ENCODE results near the gene MTHFD1. TPM values are rescaled to one million over a fixed set of nuclear protein-coding genes. Genes with fewer than 3 reads are reported as not detected.
"Not testable (repeated sequence)": the region's sequence is repeated elsewhere in the genome, so short reads cannot be mapped to it uniquely, and the experiment has no call there.

MTHFD1 gene
- polyA plus RNA-seq, 1 of the 3 experiments (the other 2 are of a cell fraction) = 31.0 TPM

- Histone ChIP-seq H3K27ac (ENCODE audit: low read depth in 2 of 2, low read length in 1 of 2) (no peak overlapping the region), H3K9ac (no peak overlapping the region), H3K4me3 (ENCODE audit: low read depth in 2 of 2, low read length in 1 of 2) (no peak overlapping the region), H3F3A (replicated peaks; ENCODE audit: insufficient read depth) (no peaks in the 10 kb centered on the region), H3K27me3 (ENCODE audit: insufficient read depth) (no peaks in the 10 kb centered on the region), H3K9me2 (no peaks in the 10 kb centered on the region), H4K20me1 (ENCODE audit: insufficient read depth) (no peaks in the 10 kb centered on the region), H3K36me3 (replicated peaks in 1 of 2; ENCODE audit: control insufficient read depth in 1 of 2, insufficient read depth in 2 of 2, low read length in 1 of 2) (peaks cover 3 to 7% of the 10 kb centered on the region in 2 experiments), H2AFZ (ENCODE audit: low read depth) (no peak overlapping the region), H3K4me1 (ENCODE audit: control insufficient read depth in 1 of 2, insufficient read depth in 2 of 2, low read depth in 1 of 2, low read length in 1 of 2) (peaks cover 7 to 23% of the 10 kb centered on the region in 2 experiments; a peak in 1 of 4 replicates), H3K79me2 (ENCODE audit: insufficient read depth) (peaks cover 44% of the 10 kb centered on the region), H3K4me2 (no peak overlapping the region), H3K9me3 (no peaks in the 10 kb centered on the region)
- WGBS (ENCODE audit: low lambda C conversion rate) = 96% methylated on average over 2 of the region's 2 CpGs
- DNase-seq = no peak
- POLR2A ChIA-PET = no interaction called here
- CTCF ChIA-PET = interaction anchor here (1.1 to 1.9 kb wide), 3 partner anchors 54 to 245 kb away, joined by 3 to 5 read pairs (median 3); no protein-coding TSS in a partner anchor
- TF ChIP-seq FOXM1 (IDR thresholded peaks at IDR 0.05; ENCODE audit: low read depth) = no peak
- TF ChIP-seq TCF12 (IDR thresholded peaks at IDR 0.05) = no peak
- TF ChIP-seq USF1 (IDR thresholded peaks at IDR 0.05; ENCODE audit: borderline replicate concordance, low read depth) = no peak
- no peak for TF ChIP-seq RAD21 (IDR thresholded peaks at IDR 0.05; ENCODE audit: low read length)
- no peak for TF ChIP-seq YY1 (IDR thresholded peaks at IDR 0.05; ENCODE audit: low read depth)
- TF ChIP-seq IRF3 (IDR thresholded peaks at IDR 0.05; ENCODE audit: low read depth, low read length) = no peak
- TF ChIP-seq FOXJ3 (CRISPR knock-in tag; IDR thresholded peaks at IDR 0.05) = no peak
- TF ChIP-seq MEF2A (IDR thresholded peaks at IDR 0.05; ENCODE audit: borderline replicate concordance, low read depth) = no peak
- no peak for TF ChIP-seq ZBTB33 (IDR thresholded peaks at IDR 0.05; ENCODE audit: borderline replicate concordance, low read depth)
- no peak for TF ChIP-seq JUND (IDR thresholded peaks at IDR 0.05)
These were observed 3.8 kb downstream of the MTHFD1 start for GRCh38 chr14:64391986-64392385.

GRCh38 chr14:64393189-64393726, 5.1 kb downstream of the MTHFD1 start:
- H3K9me2 ChIP-seq; H3K9ac ChIP-seq; H3K9me3 ChIP-seq; H3K27ac ChIP-seq (ENCODE audit: low read depth in 2 of 2, low read length in 1 of 2); H4K20me1 ChIP-seq (ENCODE audit: insufficient read depth); H3K4me3 ChIP-seq (ENCODE audit: low read depth in 2 of 2, low read length in 1 of 2); H3K27me3 ChIP-seq (ENCODE audit: insufficient read depth); DNase-seq; POLR2A ChIA-PET; H3K4me2 ChIP-seq; H2AFZ ChIP-seq (ENCODE audit: low read depth); H3K36me3 ChIP-seq (replicated peaks in 1 of 2; ENCODE audit: control insufficient read depth in 1 of 2, insufficient read depth in 2 of 2, low read length in 1 of 2); H3F3A ChIP-seq (replicated peaks; ENCODE audit: insufficient read depth): not testable (repeated sequence)
- CTCF ChIA-PET = interaction anchor here (0.6 to 1.9 kb wide), 3 partner anchors 37 to 118 kb away, joined by 4 read pairs; no protein-coding TSS in a partner anchor
- Histone ChIP-seq H3K79me2 (ENCODE audit: insufficient read depth) (peaks cover 54% of the 10 kb centered on the region), H3K4me1 (ENCODE audit: control insufficient read depth in 1 of 2, insufficient read depth in 2 of 2, low read depth in 1 of 2, low read length in 1 of 2) (peaks cover 7 to 20% of the 10 kb centered on the region in 2 experiments; a peak in 1 of 4 replicates)
- WGBS (ENCODE audit: low lambda C conversion rate) = 98% methylated on average over 3 of the region's 3 CpGs

Data from SK-N-SH (cell line).